HepG2 (cell line): ENCODE measurements around the gene GNMT. TPM values are rescaled to one million over a fixed set of nuclear protein-coding genes. Genes with fewer than 3 reads are reported as not detected.

Source experiments
- FOXA3 ChIP-seq: IDR thresholded peaks from 2 replicates; pipeline ENCODE4 v1.6.1; 2016; ENCODE audit warnings: missing genetic modification reagents, missing compliant biosample characterization
- GLMP ChIP-seq: sonication (generic); formaldehyde crosslinking; IDR thresholded peaks from 2 replicates; pipeline ENCODE4 v1.9.0; 2021; ENCODE audit warnings: missing genetic modification reagents, mild to moderate bottlenecking, borderline replicate concordance
- MBD4 ChIP-seq: IDR thresholded peaks from 2 replicates; pipeline ENCODE4 v1.6.1; 2012; ENCODE audit warnings: low read length, inconsistent platforms, borderline replicate concordance
- MEIS2 ChIP-seq: sonication (generic); formaldehyde crosslinking; IDR thresholded peaks from 2 replicates; pipeline ENCODE4 v1.9.0; 2021; ENCODE audit warnings: mild to moderate bottlenecking, missing genetic modification reagents
- MXD1 ChIP-seq: sonication (generic); formaldehyde crosslinking; IDR thresholded peaks from 2 replicates; pipeline ENCODE4 v1.4.0; 2020; ENCODE audit warnings: mild to moderate bottlenecking, missing genetic modification reagents
- MXI1 ChIP-seq: IDR thresholded peaks from 3 replicates; pipeline ENCODE4 v1.6.1; 2012; ENCODE audit warnings: low read depth, low read length, inconsistent platforms, borderline replicate concordance
- SAP130 ChIP-seq: IDR thresholded peaks from 2 replicates; pipeline ENCODE4 v1.6.1; 2016; ENCODE audit warnings: low read depth
- SRF ChIP-seq: IDR thresholded peaks from 2 replicates; pipeline ENCODE4 v1.6.1; 2011; ENCODE audit warnings: mild to moderate bottlenecking, low read depth, low read length, moderate library complexity
- TCF12 ChIP-seq, 2 experiments: fragments of 450-650 bp in 1 of 2; sonication (generic) in 1 of 2; formaldehyde crosslinking in 1 of 2; IDR thresholded peaks; 2 replicates each; pipeline versions ENCODE4 v1.6.1 to v1.8.0; 2017 to 2022; ENCODE audit warnings: antibody characterized with exemption in 1 of 2, mild to moderate bottlenecking in 1 of 2, missing genetic modification reagents in 1 of 2, moderate library complexity in 1 of 2
- XRCC5 ChIP-seq: fragments of 200-400 bp; formaldehyde crosslinking; optimal IDR thresholded peaks from 2 replicates; pipeline ENCODE3; 2017; ENCODE audit warnings: mild to moderate bottlenecking, low read length
- ZBTB4 ChIP-seq: sonication (generic); formaldehyde crosslinking; IDR thresholded peaks from 2 replicates; pipeline ENCODE4 v1.4.0; 2020; ENCODE audit warnings: missing genetic modification reagents, mild to moderate bottlenecking, borderline replicate concordance
- ZBTB42 ChIP-seq: sonication (generic); formaldehyde crosslinking; IDR thresholded peaks from 2 replicates; pipeline ENCODE4 v1.5.0; 2020; ENCODE audit warnings: mild to moderate bottlenecking, missing genetic modification reagents
- ZFYVE20 ChIP-seq: sonication (generic); formaldehyde crosslinking; IDR thresholded peaks from 2 replicates; pipeline ENCODE4 v1.8.0; 2023; ENCODE audit warnings: low read depth, mild to moderate bottlenecking, moderate library complexity, missing genetic modification reagents, borderline replicate concordance
- ZNF720 ChIP-seq: sonication (generic); formaldehyde crosslinking; IDR thresholded peaks from 2 replicates; pipeline ENCODE4 v1.4.0; 2020; ENCODE audit warnings: missing genetic modification reagents
- ZNF737 ChIP-seq: sonication (generic); formaldehyde crosslinking; IDR thresholded peaks from 2 replicates; pipeline ENCODE4 v1.5.0; 2020; ENCODE audit warnings: missing genetic modification reagents, mild to moderate bottlenecking, borderline replicate concordance
- polyA plus RNA-seq, 8 experiments: library from polyadenylated mRNA; depleted of rRNA in 3 of 8; stranded (reverse) in 7 of 8; unstranded in 1 of 8; fragments of >200 nt; fragmentation: Illumina TruSeq in 4 of 8; extraction: Trizol in 4 of 8; gene quantifications; 2 replicates each; pipeline versions ENCODE4 v1.2.1 to v1.2.3, GENCODE V29; 2011 to 2016; ENCODE audit warnings: low read depth in 4 of 8, missing spikeins in 1 of 8, mixed read lengths in 1 of 8; ENCODE audit not compliant: insufficient read depth in 1 of 8
- total RNA-seq, 5 experiments: library from RNA; depleted of rRNA; stranded (reverse); fragments of >200 nt; fragmentation: Illumina TruSeq; extraction: Trizol; gene quantifications; 2 replicates each; pipeline ENCODE4 v1.2.3, GENCODE V29; 2016; ENCODE audit warnings: low read depth in 1 of 5
- TF ChIP-seq, protein P1 (sequence below): sonication (generic); formaldehyde crosslinking; IDR thresholded peaks from 2 replicates; pipeline ENCODE4 v1.4.0; 2020; ENCODE audit warnings: mild to moderate bottlenecking, low read depth, missing genetic modification reagents
- TF ChIP-seq, protein P2 (sequence below): sonication (generic); formaldehyde crosslinking; IDR thresholded peaks from 2 replicates; pipeline ENCODE4 v1.5.1; 2020; ENCODE audit warnings: mild to moderate bottlenecking, missing genetic modification reagents
- TF ChIP-seq, protein P3 (sequence below): sonication (generic); formaldehyde crosslinking; IDR thresholded peaks from 2 replicates; pipeline ENCODE4 v1.4.0; 2020; ENCODE audit warnings: mild to moderate bottlenecking, missing genetic modification reagents

GNMT gene
- total and polyA plus RNA-seq, 2 of the 13 experiments (the other 11 are each of a cell fraction or from before 2014, with no cell fraction given): 2.8 to 7.0 TPM

DNA sequence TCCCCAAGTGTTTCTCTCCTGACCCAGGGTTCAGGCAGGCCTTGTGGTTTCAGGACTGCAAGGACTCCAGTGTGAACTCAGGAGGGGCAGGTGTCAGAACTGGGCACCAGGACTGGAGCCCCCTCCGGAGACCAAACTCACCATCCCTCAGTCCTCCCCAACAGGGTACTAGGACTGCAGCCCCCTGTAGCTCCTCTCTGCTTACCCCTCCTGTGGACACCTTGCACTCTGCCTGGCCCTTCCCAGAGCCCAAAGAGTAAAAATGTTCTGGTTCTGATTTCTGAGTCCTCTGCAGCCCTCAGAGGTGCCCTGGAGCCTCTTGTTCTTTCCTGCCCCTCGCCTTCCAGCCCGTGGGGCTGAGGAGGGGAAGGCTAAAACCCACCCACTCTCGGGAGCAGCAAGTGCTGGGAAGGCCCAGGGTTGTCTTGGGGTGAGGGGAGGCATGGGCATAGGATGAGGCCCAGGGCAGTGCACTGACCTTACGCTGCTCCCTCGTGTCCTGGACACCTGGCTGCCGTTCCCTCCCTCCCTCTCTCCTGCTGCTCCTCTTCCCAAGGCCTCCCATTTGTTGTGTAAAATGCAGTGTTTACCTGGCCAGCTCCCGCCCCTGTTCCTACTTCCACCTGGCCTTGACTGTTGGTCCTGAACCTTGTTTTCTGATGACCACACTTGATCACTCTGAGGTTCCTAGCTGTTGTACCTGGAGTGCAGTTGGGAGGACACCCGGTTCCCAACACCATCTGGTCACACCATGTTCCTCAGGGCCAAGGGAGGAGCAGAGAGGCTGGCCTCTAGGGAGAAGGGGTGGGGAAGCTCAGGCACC lies 21.4 kb upstream of the GNMT start (continued):
- TF ChIP-seq, protein P1, sequence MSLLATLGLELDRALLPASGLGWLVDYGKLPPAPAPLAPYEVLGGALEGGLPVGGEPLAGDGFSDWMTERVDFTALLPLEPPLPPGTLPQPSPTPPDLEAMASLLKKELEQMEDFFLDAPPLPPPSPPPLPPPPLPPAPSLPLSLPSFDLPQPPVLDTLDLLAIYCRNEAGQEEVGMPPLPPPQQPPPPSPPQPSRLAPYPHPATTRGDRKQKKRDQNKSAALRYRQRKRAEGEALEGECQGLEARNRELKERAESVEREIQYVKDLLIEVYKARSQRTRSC (CRISPR knock-in tag): peak; percentile 95
- TF ChIP-seq MXI1: peak; percentile 63; the same call in 1 of the 3 replicates
- TF ChIP-seq ZNF737 (CRISPR knock-in tag): no peak
- TF ChIP-seq, protein P2, sequence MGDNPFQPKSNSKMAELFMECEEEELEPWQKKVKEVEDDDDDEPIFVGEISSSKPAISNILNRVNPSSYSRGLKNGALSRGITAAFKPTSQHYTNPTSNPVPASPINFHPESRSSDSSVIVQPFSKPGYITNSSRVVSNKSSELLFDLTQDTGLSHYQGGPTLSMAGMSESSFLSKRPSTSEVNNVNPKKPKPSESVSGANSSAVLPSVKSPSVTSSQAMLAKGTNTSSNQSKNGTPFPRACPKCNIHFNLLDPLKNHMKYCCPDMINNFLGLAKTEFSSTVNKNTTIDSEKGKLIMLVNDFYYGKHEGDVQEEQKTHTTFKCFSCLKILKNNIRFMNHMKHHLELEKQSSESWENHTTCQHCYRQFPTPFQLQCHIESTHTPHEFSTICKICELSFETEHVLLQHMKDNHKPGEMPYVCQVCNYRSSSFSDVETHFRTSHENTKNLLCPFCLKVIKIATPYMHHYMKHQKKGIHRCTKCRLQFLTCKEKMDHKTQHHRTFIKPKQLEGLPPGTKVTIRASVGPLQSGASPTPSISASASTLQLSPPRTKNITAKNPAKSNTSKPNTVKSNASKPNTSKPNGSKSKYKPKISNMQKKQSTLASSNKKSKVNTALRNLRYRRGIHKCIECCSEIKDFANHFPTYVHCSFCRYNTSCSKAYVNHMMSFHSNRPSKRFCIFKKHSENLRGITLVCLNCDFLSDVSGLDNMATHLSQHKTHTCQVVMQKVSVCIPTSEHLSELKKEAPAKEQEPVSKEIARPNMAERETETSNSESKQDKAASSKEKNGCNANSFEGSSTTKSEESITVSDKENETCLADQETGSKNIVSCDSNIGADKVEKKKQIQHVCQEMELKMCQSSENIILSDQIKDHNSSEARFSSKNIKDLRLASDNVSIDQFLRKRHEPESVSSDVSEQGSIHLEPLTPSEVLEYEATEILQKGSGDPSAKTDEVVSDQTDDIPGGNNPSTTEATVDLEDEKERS (CRISPR knock-in tag): 0 out of 2 replicates have a peak, but pooled peaks have one; percentile 42
- peak; percentile 92 for TF ChIP-seq FOXA3 (CRISPR knock-in tag)
- TF ChIP-seq XRCC5: no peak
- TF ChIP-seq, protein P3, sequence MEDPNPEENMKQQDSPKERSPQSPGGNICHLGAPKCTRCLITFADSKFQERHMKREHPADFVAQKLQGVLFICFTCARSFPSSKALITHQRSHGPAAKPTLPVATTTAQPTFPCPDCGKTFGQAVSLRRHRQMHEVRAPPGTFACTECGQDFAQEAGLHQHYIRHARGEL (CRISPR knock-in tag): no peak
- no peak; the same call in 1 of the 2 replicates for TF ChIP-seq MEIS2 (CRISPR knock-in tag)
- no peak for TF ChIP-seq GLMP (CRISPR knock-in tag)
- no peak for TF ChIP-seq MBD4
- TF ChIP-seq ZBTB4 (CRISPR knock-in tag): no peak; the same call in 1 of the 2 replicates
- no peak for TF ChIP-seq ZNF720
- TF ChIP-seq ZFYVE20 (CRISPR knock-in tag): no peak
- peak; percentile 94 for TF ChIP-seq SAP130 (CRISPR knock-in tag)
- TF ChIP-seq MXD1 (CRISPR knock-in tag): peak; percentile 50; the same call in 1 of the 2 replicates
- no peak for TF ChIP-seq SRF
- TF ChIP-seq TCF12 (IDR thresholded peaks at IDR 0.05): no peak
- peak; percentile 73 for TF ChIP-seq TCF12 (CRISPR knock-in tag; IDR thresholded peaks at IDR 0.05)
- 0 out of 2 replicates have a peak, but pooled peaks have one; percentile 77 for TF ChIP-seq ZBTB42
